HepG2 (cell line): ENCODE measurements around the gene HCRT. TPM values are rescaled to one million over a fixed set of nuclear protein-coding genes. Genes with fewer than 3 reads are reported as not detected.
A peak's percentile ranks its signal among the peaks of the same experiment; 100 is the strongest.

ENCODE experiments used
- ATF5 ChIP-seq: sonication (generic); formaldehyde crosslinking; IDR thresholded peaks from 2 replicates; pipeline ENCODE4 v1.4.0; 2020; ENCODE audit warnings: mild to moderate bottlenecking, low read depth, missing genetic modification reagents
- FOSL1 ChIP-seq: sonication (generic); formaldehyde crosslinking; IDR thresholded peaks from 2 replicates; pipeline ENCODE4 v1.9.0; 2021; ENCODE audit warnings: missing genetic modification reagents, borderline replicate concordance
- GTF2F1 ChIP-seq: fragments of 150-350 bp; IDR thresholded peaks from 2 replicates; pipeline ENCODE4 v1.6.1; 2014; ENCODE audit warnings: low read length
- MZF1 ChIP-seq: sonication (generic); formaldehyde crosslinking; IDR thresholded peaks from 2 replicates; pipeline ENCODE4 v1.8.1; 2023; ENCODE audit warnings: mild to moderate bottlenecking, missing genetic modification reagents, borderline replicate concordance
- NFYB ChIP-seq: sonication (generic); formaldehyde crosslinking; IDR thresholded peaks from 2 replicates; pipeline ENCODE4 v1.4.0; 2020; ENCODE audit warnings: missing genetic modification reagents
- PAF1 ChIP-seq: IDR thresholded peaks from 2 replicates; pipeline ENCODE4 v1.6.1; 2016; ENCODE audit warnings: missing genetic modification reagents, missing compliant biosample characterization
- RNF219 ChIP-seq: sonication (generic); formaldehyde crosslinking; IDR thresholded peaks from 2 replicates; pipeline ENCODE4 v1.5.0; 2020; ENCODE audit warnings: mild to moderate bottlenecking, missing genetic modification reagents
- RXRA ChIP-seq: sonication (generic); formaldehyde crosslinking; IDR thresholded peaks from 2 replicates; pipeline ENCODE4 v1.5.1; 2020; ENCODE audit warnings: missing genetic modification reagents
- SAP130 ChIP-seq: IDR thresholded peaks from 2 replicates; pipeline ENCODE4 v1.6.1; 2016; ENCODE audit warnings: low read depth
- SOX6 ChIP-seq, 2 experiments: fragments of 450-650 bp in 1 of 2; sonication (generic) in 1 of 2; formaldehyde crosslinking in 1 of 2; IDR thresholded peaks; 2 replicates each; pipeline versions ENCODE4 v1.4.0 to v1.6.1; 2017 to 2020; ENCODE audit warnings: antibody characterized with exemption in 1 of 2, mild to moderate bottlenecking in 1 of 2, missing genetic modification reagents in 1 of 2
- ZBTB25 ChIP-seq: IDR thresholded peaks from 2 replicates; pipeline ENCODE4 v1.6.1; 2018; ENCODE audit warnings: missing genetic modification reagents
- ZNF256 ChIP-seq: sonication (generic); formaldehyde crosslinking; conservative IDR thresholded peaks from 2 replicates; pipeline ENCODE4 v1.4.0; 2020; ENCODE audit warnings: missing genetic modification reagents
- ZNF451 ChIP-seq: sonication (generic); formaldehyde crosslinking; IDR thresholded peaks from 2 replicates; pipeline ENCODE4 v1.5.0; 2020; ENCODE audit warnings: mild to moderate bottlenecking, missing genetic modification reagents
- ZNF460 ChIP-seq: sonication (generic); formaldehyde crosslinking; IDR thresholded peaks from 2 replicates; pipeline ENCODE4 v1.5.1; 2020; ENCODE audit warnings: missing genetic modification reagents, mild to moderate bottlenecking, borderline replicate concordance
- ZNF503 ChIP-seq: sonication (generic); formaldehyde crosslinking; IDR thresholded peaks from 2 replicates; pipeline ENCODE4 v1.4.0; 2020; ENCODE audit warnings: missing genetic modification reagents
- ZNF562 ChIP-seq: sonication (generic); formaldehyde crosslinking; IDR thresholded peaks from 2 replicates; pipeline ENCODE4 v1.8.0; 2022; ENCODE audit warnings: missing genetic modification reagents, borderline replicate concordance
- ZNF605 ChIP-seq: sonication (generic); formaldehyde crosslinking; IDR thresholded peaks from 2 replicates; pipeline ENCODE4 v1.8.0; 2022; ENCODE audit warnings: mild to moderate bottlenecking, missing genetic modification reagents
- ZNF619 ChIP-seq: sonication (generic); formaldehyde crosslinking; IDR thresholded peaks from 2 replicates; pipeline ENCODE4 v1.4.0; 2020; ENCODE audit warnings: mild to moderate bottlenecking, missing genetic modification reagents
- polyA plus RNA-seq, 8 experiments: library from polyadenylated mRNA; depleted of rRNA in 3 of 8; stranded (reverse) in 7 of 8; unstranded in 1 of 8; fragments of >200 nt; fragmentation: Illumina TruSeq in 4 of 8; extraction: Trizol in 4 of 8; gene quantifications; 2 replicates each; pipeline versions ENCODE4 v1.2.1 to v1.2.3, GENCODE V29; 2011 to 2016; ENCODE audit warnings: low read depth in 4 of 8, missing spikeins in 1 of 8, mixed read lengths in 1 of 8; ENCODE audit not compliant: insufficient read depth in 1 of 8
- total RNA-seq, 5 experiments: library from RNA; depleted of rRNA; stranded (reverse); fragments of >200 nt; fragmentation: Illumina TruSeq; extraction: Trizol; gene quantifications; 2 replicates each; pipeline ENCODE4 v1.2.3, GENCODE V29; 2016; ENCODE audit warnings: low read depth in 1 of 5
- TF ChIP-seq, protein P1 (sequence below): sonication (generic); formaldehyde crosslinking; IDR thresholded peaks from 2 replicates; pipeline ENCODE4 v1.4.0; 2020; ENCODE audit warnings: mild to moderate bottlenecking, missing genetic modification reagents, borderline replicate concordance

The HCRT gene
- total and polyA plus RNA-seq, 2 of the 13 experiments (the other 11 are each of a cell fraction or from before 2014, with no cell fraction given) = not detected

- TF ChIP-seq RNF219 (no peak), ZNF460 (CRISPR knock-in tag) (no peak), ZNF256 (peak; percentile 97), RXRA (CRISPR knock-in tag) (peak; percentile 45), ZNF562 (no peak), NFYB (CRISPR knock-in tag) (0 out of 2 replicates have a peak, but pooled peaks have one; percentile 24), ZNF605 (CRISPR knock-in tag) (peak; percentile 80; the same call in 1 of the 2 replicates), GTF2F1 (no peak), PAF1 (CRISPR knock-in tag) (no peak), MZF1 (no peak), ZNF619 (CRISPR knock-in tag) (no peak), ATF5 (CRISPR knock-in tag) (no peak), ZNF451 (CRISPR knock-in tag) (peak; percentile 78; the same call in 1 of the 2 replicates), SAP130 (CRISPR knock-in tag) (peak; percentile 93), SOX6 (IDR thresholded peaks at IDR 0.05) (no peak), SOX6 (CRISPR knock-in tag; IDR thresholded peaks at IDR 0.05) (no peak), ZNF503 (peak; percentile 62; the same call in 1 of the 2 replicates), FOSL1 (CRISPR knock-in tag) (no peak), ZBTB25 (peak; percentile 97)
- TF ChIP-seq, protein P1, sequence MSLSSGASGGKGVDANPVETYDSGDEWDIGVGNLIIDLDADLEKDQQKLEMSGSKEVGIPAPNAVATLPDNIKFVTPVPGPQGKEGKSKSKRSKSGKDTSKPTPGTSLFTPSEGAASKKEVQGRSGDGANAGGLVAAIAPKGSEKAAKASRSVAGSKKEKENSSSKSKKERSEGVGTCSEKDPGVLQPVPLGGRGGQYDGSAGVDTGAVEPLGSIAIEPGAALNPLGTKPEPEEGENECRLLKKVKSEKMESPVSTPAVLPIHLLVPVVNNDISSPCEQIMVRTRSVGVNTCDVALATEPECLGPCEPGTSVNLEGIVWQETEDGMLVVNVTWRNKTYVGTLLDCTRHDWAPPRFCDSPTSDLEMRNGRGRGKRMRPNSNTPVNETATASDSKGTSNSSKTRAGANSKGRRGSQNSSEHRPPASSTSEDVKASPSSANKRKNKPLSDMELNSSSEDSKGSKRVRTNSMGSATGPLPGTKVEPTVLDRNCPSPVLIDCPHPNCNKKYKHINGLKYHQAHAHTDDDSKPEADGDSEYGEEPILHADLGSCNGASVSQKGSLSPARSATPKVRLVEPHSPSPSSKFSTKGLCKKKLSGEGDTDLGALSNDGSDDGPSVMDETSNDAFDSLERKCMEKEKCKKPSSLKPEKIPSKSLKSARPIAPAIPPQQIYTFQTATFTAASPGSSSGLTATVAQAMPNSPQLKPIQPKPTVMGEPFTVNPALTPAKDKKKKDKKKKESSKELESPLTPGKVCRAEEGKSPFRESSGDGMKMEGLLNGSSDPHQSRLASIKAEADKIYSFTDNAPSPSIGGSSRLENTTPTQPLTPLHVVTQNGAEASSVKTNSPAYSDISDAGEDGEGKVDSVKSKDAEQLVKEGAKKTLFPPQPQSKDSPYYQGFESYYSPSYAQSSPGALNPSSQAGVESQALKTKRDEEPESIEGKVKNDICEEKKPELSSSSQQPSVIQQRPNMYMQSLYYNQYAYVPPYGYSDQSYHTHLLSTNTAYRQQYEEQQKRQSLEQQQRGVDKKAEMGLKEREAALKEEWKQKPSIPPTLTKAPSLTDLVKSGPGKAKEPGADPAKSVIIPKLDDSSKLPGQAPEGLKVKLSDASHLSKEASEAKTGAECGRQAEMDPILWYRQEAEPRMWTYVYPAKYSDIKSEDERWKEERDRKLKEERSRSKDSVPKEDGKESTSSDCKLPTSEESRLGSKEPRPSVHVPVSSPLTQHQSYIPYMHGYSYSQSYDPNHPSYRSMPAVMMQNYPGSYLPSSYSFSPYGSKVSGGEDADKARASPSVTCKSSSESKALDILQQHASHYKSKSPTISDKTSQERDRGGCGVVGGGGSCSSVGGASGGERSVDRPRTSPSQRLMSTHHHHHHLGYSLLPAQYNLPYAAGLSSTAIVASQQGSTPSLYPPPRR (CRISPR knock-in tag) = 0 out of 2 replicates have a peak, but pooled peaks have one; percentile 23
These were observed 5.3 kb downstream of the HCRT start (continued) for GRCh38 chr17:42179911-42180410.
